Measurements from ENCODE around the gene FAHD1. TPM values are rescaled to one million over a fixed set of nuclear protein-coding genes. Genes with fewer than 3 reads are reported as not detected.

Gene FAHD1
- total RNA-seq, 1 donor from 2014 or later, result 109 TPM

Other genes with a start within 250 kb of the FAHD1 start
- gene IFT140, start 215.1 kb upstream of the FAHD1 start, total RNA-seq, result 19.1 and 59.2 TPM in 2 replicates
- 4.9 and 14.2 TPM in 2 replicates for gene CRAMP1, start 214.8 kb upstream of the FAHD1 start, total RNA-seq
- 149 and 284 TPM in 2 replicates for gene JPT2, start 148.9 kb upstream of the FAHD1 start, total RNA-seq
- gene MAPK8IP3, start 121.0 kb upstream of the FAHD1 start, total RNA-seq, result 22.9 and 40.0 TPM in 2 replicates
- 38.9 and 84.0 TPM in 2 replicates for gene NME3, start 55.7 kb upstream of the FAHD1 start, total RNA-seq
- 12.2 and 13.1 TPM in 2 replicates for gene EME2, start 54.4 kb upstream of the FAHD1 start, total RNA-seq
- gene MRPS34, start 54.1 kb upstream of the FAHD1 start, total RNA-seq, result 41.6 and 68.4 TPM in 2 replicates
- 53.2 and 60.8 TPM in 2 replicates for gene SPSB3, start 44.6 kb upstream of the FAHD1 start, total RNA-seq
- gene NUBP2, start 44.2 kb upstream of the FAHD1 start, total RNA-seq, result 58.2 and 85.3 TPM in 2 replicates
- gene IGFALS, start 33.5 kb upstream of the FAHD1 start, total RNA-seq, result 0.05 TPM in 1 of 2 replicates, not detected in the other
- 63.9 and 102 TPM in 2 replicates for gene HAGH, start 381 bp upstream of the FAHD1 start, total RNA-seq
- gene MEIOB, start 45.0 kb downstream of the FAHD1 start, total RNA-seq, result 0.15 and 2.6 TPM in 2 replicates
- gene HS3ST6, start 91.2 kb downstream of the FAHD1 start, total RNA-seq, result not detected in 2 replicates
- 9.6 and 10.8 TPM in 2 replicates for gene MSRB1, start 116.0 kb downstream of the FAHD1 start, total RNA-seq
- gene RPL3L, start 127.5 kb downstream of the FAHD1 start, total RNA-seq, result not detected in 2 replicates
- 119 and 138 TPM in 2 replicates for gene NDUFB10, start 132.3 kb downstream of the FAHD1 start, total RNA-seq
- 865 and 1,076 TPM in 2 replicates for gene RPS2, start 137.6 kb downstream of the FAHD1 start, total RNA-seq
- not detected in 2 replicates for gene RNF151, start 139.7 kb downstream of the FAHD1 start, total RNA-seq
- 46.2 and 46.3 TPM in 2 replicates for gene TBL3, start 144.8 kb downstream of the FAHD1 start, total RNA-seq
- 0.87 TPM in 1 of 2 replicates, not detected in the other for gene NOXO1, start 154.3 kb downstream of the FAHD1 start, total RNA-seq
- 8.7 and 10.1 TPM in 2 replicates for gene GFER, start 157.0 kb downstream of the FAHD1 start, total RNA-seq
- 2.0 and 8.0 TPM in 2 replicates for gene SYNGR3, start 162.8 kb downstream of the FAHD1 start, total RNA-seq
- 10.1 and 22.4 TPM in 2 replicates for gene ZNF598, start 182.6 kb downstream of the FAHD1 start, total RNA-seq
- gene NPW, start 192.6 kb downstream of the FAHD1 start, total RNA-seq, result 0.10 TPM in 1 of 2 replicates, not detected in the other
- gene NHERF2, start 199.7 kb downstream of the FAHD1 start, total RNA-seq, result 3.5 and 6.3 TPM in 2 replicates
- gene NTHL1, start 220.6 kb downstream of the FAHD1 start, total RNA-seq, result 11.4 and 24.5 TPM in 2 replicates
- gene TSC2, start 220.8 kb downstream of the FAHD1 start, total RNA-seq, result 24.5 and 63.6 TPM in 2 replicates

All from renal cortical epithelial cell (primary cell).